Myocyte (in vitro differentiated cells): ENCODE measurements around the gene SHANK1. TPM values are rescaled to one million over a fixed set of nuclear protein-coding genes. Genes with fewer than 3 reads are reported as not detected.

Source experiments
- DNase-seq: peaks from one replicate; pipeline ENCODE4 v3.0.0-alpha.2; 2012; ENCODE audit warnings: low read depth
- total RNA-seq: library from RNA; depleted of rRNA; stranded (reverse); fragments of >200 nt; gene quantifications from 2 replicates; pipeline ENCODE4 v1.2.3, GENCODE V29; 2014

Gene SHANK1
- total RNA-seq, 1 donor from 2014 or later = 32.3 TPM

DNA sequence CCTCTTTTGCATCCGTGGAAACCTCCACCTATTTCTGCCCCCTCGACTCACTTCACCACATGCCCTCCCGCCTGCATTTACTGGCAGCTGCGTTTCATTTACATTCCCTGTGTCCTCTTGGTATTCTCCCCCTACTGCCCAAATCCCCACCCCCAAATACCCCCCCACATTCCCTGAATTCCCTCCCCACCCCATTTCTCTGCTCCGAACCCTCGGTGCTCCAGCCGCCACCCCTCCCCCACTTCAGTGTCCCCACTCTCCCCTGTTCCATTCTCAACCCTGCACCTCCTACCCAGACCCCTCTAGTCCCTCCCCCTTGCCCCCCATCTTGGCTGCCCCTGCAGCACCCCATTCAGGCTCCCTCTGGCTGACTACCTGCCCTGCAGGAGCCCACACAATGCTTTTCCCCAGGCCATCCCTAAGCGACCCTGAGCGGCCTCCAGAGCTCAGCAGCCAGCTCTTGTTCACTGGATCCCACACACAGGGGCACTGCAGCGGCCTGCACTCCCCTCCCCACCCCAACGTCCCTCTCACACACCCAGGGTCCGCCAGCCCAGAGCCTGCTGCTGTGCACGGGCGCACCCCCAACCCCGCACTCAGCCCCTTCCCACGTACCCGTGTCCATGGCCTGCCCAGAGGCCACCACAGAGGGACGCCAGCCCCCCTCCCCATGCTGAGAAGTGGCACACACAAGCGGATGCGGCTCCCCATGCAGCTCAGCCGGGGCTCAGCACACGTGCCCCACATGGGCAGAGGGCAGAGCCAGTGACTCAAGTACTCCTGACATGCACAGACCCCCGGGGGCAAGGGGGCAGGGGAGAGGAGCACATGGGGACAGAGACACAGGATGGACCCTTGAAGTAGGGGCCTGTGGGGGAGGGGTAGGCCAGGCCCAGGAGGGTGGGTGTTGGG, 26.3 kb downstream of the SHANK1 start:
- DNase-seq = no peak

DNA sequence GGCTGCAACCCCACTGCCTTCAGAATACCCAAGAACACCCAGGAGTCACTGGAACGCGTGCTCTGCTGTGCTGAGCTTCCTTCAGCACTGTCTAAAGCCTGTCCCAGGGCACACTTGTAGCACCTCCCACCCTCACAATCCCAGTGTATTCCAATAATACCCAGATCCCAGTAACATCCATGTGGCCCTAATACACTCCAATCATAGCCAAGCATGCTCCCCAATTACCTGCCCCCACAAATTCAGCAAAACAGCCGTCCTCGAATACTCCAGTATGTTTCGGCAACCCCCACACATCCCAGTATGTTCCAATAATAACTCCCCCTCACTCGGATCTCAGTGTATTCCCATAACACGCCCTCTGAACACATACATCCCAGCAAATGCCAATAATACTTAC, 29.2 kb downstream of the SHANK1 start:
- no peak for DNase-seq

DNA sequence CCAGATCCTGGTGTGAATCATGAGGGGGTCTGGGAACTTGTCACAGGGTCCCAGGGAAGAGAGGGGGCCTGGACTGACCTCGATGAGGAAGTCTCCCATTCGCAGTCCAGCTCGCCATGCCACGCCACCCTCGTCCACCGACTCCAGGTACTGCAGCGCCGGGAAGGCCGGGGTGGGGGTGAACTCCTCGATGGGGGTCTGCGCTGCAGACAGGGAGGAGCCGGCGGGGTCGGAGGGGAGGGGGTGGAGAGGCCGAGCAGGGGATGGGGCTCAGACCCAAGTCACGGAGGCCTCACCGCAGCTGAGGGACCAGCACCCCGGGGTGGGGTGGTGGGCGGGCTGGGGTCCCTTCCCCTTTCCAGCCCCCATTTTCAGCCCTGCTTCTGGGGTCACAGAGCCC, 30.8 kb downstream of the SHANK1 start:
- DNase-seq = no peak

DNA sequence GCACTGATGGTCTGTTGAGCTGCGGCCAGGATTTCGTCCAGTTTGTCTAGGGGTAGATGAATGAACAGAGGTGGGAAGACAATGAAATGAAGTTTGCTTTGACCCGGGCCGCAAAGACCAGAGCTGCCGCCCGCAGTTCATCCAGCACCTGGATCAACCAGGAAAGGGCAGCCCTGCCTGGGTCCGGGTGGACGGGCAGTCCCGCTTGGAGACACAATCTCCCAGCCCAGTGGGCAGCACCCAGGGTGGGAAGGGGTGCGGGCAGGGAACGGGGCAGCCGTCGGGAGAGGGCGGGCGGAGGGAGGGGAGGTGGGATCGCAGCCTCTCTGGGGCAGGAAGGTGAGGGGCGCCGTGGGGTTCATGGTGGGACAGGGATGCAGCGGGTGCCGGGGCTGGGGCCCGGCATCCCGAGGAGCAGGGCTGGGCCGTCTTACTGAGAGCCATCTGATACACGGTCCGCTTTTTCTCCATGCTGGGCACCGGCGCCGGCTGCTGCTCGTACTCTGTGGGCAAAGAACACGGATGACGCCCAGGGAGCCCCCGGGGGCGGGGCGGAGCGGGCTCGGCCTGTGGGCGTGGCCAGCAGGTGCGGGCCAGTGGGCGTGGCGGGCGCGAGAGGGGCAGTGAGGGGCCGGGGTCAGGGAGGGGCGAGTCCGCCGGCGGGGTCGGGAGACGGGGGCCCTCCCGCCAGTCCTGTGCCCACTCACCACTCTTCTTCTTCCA, 33.1 kb downstream of the SHANK1 start:
- DNase-seq = no peak

DNA sequence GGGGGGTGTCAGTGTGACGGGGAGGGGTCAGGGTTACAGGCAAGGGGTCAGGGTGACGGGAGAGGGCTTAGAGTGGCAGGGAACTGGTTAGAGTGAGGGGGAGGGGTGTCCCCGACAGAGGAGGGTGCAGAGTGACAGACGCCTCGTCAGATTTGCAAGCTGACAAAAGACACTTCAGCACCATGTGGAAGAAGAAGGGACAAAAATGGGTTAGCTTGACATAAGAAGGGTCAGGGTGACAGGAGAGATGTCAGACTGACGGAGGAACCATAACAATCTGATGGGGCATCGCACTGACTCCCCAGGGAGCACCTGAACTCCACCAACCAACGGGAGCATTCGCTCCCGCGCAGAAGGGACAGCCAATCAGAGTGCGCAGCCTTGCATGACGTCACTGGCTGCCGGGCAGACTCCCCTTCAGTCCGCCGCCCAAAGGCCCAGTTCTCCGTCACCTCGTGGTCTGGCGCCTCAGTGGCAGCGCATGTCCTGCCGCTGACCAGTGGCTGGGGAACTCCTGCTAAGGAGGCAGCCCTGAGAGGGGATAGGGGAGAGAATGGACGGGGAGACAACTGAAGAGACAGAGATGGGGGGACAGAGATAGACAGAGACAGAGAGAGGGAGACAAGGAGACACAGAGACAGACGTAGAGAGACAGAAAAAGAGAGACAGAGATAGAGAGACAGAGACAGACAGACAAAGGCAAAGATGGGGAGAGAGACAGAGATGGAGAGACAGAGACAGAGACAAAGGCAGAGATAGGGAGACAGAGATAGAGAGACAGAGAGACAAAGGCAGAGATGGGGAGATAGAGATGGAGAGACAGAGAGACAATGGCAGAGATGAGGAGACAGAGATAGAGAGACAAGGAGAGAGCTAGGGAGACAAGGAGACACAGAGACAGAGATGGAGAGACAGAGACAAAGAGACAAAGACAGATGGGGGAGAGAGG, 40.2 kb downstream of the SHANK1 start:
- DNase-seq = peak; percentile 60

DNA sequence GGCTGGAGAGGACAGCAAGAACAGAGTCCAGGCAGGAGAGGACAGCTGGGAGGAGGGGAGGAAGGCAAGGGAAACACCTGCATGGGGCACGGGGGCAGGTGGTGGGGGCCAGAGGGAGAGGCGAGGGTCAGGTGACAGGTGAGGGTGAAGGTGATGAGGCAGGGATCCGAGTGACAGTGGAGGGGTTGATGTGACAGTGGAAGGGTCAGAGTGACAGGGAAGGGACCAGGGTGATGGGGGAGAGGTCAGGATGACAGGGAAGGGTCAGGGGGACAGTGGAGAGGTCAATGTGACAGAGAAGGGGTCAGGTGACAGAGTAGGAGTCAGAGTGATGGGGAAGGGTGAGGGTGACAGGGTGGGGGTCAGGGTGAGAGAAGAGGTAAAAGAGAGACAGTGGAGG, 41.3 kb downstream of the SHANK1 start:
- no peak for DNase-seq

DNA sequence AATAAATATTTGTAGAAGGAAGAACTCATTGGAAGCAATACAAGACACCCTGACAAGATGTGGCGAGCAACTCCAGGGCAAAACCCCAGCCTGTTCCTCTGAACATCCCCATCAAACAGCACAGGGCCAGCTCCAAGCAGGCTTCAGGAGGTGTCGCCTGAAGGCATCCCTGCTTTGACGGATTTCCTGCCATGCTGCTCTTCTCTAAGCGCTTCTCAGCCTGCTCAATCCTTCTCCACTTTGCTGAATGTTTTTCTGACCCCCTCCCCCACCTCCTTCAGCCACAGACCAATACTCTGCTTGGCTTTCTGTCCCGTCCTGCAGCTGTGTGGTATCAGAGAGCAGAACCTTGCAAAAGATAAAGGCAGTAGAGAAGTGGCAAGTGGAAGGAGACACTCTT, 42.0 kb downstream of the SHANK1 start:
- no peak for DNase-seq

DNA sequence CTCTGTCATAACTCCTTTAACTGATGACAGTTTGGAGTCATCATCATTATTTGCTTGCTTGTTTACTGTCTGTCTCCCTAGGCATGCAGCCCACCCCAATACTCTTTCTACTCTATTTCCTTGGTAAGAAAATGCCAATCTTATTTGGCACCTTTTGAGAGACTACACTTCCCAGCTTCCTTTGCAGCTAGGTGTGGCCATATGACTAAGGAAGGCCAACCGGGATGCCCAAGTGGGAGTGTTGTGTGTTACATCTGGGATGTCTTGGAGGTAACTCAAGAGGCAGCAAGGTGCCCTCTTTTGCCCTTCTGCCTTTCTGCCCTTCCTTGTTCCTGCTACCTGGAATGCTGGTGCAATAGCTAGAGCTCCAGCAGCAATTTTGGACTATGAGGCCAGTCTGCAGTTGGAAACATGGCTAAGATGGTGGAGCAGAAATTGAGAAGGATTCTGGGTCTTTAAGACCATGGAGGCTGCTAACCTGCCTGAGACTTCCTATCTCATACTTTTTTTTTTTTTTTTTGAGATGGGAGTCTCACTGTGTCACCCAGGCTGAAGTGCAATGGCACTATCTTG, 42.9 kb downstream of the SHANK1 start:
- no peak for DNase-seq

DNA sequence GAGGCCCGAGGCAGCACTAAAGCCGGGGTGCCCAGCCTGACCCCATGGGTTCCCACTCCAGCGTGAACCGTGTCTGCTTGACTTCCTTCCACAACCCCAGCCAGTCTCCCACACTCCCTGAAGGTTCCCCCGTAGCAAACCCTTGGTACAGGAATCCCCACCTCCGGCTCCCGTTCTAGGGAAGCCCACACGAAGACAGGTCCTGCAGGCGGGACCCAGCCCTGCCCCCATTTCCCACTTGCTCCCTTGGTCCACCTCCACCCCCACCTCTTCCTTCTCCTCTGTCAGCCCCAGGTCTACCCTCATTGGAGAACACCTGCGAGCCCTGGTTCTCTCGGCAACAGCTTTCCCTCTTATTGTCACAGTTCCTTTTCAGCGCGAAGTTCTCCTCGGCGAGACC, 46.5 kb downstream of the SHANK1 start:
- DNase-seq = no peak

DNA sequence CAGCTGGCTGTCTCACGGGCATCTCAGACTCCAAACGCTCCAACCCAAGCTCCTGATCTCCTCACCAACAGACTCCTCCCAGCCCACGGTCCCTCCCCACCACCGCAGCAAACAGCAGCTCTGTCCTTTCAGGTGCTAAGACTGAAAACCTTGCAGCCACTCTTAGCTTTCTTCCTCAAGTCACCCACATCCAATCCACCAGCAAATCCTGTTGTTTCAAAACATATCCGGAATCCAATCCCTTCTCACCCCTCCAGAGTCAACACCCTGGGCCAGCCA, 49.6 kb downstream of the SHANK1 start:
- no peak for DNase-seq

DNA sequence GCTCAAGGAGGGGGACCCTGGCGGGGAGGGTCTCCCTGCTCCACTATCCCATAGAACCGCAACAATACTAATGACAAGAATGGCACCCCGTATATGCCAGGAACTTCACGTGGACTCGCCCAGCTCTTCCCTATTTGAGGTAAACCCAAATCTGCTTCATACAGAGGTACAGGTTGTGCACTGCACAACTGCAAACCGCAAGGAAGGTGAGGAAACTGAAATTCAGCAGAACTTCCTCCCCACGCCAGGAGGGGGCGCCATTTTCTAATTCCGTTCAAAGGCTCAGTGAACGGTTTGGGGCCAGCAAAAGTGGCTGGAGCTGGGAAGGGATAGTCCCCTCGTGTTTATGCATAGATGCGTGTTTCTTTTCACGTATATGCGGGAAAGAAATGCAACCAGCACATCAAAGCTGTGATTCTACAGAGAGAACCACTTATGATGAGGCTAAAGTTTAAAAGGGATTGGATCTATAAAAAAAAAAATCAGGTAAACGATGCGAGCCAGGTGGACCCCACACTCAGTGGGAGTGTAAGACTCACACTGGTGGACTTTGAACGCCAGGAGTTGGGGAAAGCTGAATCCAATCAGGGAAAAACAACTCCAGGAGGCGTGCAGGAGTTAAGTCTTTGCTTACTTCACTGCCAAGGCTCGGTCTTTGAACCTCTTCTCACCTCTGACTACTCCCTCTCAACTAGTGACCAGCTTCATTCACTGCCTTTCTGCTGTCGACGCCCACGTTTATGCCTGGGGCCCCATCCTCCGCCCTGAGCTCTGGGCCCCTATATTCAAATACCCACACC, 50.1 kb downstream of the SHANK1 start:
- DNase-seq = peak; percentile 39

DNA sequence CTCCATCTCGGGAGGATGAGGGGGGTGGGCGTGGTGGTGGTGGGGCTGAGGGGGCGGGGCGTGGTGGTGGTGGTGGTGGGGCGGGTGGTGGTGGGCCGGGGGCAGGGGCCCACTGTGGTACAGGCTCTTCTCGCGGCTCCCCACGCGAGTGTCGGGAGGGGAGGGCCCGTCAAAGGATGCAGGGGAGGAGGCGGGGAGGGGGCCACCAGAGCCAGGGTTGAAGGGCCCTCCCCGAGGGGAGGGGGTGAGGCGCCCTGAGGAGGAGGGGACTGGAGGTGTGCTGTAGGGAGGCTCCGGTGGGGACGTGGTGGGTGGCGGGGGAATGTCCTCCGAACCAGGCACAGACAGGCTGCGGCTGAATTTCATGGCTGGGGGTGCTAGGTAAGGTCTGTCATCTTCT, 50.7 kb downstream of the SHANK1 start:
- DNase-seq = no peak

DNA sequence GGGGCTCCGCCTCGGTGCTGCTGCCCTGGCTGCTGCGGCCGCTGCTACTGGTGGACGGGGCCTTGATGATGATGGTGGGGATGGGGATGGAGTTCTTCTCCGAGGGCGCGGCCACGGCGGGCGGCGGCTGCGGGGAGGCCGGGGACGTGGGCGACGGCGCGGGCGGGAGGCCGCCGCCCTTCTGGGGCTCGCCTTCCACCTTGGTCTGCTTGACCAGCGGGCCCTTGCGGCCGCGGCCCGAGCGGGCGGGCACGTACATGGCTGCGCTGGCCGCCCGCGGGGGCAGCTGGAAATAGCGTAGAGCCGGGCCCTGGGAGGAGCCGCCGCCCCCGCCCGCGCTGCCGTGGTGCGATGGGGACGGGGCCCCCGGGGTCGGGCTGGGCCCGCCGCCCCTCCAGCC, 51.2 kb downstream of the SHANK1 start:
- DNase-seq = no peak

DNA sequence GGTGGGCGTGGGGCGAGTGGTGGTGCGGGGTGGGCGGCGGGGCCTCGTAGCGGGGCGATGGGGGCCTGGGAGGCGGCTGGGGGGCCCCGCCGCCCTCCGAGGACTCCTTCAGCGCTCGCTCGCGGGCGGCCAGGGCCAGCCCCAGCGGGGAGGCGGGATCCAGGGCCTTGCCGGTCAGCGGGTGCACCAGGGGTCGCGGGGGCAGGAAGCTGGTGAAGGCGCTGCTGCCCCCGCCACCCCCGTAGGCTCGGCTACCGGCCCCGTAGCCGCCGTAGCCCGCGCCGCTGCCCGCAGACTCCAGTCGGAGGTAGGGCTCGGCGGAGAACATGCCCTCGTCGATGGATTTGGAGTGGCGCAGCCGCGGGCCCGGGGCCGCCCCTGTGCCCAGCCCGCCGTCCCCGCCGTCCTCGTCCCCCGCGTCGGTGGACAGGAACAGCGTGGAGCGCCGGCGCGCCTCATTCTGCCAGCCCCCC, 51.8 kb downstream of the SHANK1 start:
- DNase-seq = no peak

DNA sequence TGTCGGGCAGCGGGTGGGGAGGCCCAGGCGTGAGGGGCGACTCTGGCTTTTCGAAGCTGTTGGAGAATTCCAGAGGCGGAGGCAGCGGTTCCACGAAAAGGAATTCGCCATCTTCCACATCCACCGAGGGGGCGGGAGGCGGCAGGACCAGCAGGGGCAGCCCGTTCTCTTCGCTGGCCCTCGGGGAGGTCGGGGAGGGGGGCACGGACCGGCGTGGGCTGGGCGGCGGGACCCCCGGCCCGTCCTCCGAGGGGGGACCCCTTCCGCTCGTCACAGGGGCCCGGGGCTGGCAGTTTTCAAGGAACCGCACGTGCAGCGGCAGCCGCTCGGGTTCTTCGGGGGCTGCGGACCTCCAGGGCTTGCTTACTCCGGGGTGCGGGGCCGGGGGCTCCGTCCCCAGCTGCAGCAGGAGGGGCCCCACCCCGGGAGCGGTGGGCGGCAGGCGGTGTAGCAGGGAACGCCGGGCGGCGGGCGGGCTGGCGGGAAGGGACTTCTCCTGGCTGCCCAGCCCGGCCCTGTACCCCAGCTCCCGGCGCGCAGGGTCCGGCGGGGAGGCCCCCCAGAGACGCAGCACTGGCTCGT, 52.3 kb downstream of the SHANK1 start:
- DNase-seq = no peak

DNA sequence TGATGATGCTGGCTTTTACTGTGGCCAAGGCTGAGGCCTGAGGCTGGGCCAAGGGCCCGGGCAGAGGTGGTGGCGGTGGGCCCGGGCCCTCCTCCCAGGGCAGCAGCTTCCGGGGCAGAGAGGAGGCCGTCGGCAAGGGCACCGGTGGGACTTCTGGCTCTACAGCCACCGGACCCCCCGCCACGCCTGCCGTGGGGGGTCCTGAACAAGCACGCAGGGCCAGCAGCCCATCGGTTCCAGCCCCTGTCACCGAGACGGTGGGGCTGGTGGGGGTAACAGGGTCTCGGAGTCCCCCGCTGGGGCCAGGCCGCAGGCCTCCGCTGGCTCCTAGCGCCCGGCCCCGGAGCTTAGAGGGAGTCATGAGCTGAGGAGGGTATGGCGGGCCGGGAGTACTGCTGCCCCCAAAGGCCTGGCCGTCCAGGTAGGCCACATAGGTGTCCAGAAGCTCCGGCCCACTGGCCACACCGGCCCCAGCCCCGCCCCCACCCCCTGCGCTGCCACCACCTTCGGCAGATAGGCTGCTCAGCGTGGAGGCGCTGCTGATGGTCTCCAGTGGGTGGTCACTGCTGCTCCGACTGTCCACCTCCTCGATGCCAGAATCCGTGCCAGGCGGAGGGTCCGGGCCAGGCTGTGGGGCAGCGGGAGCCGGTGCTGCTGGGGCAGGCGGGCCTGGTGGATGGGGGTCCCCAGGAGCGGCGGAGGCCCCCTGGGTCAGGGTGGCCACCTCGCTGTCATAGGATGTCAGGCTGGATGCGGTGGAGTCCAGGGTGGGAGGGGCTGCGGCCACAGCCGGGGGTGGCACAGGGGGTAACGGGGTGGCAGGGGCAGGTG, 53.0 kb downstream of the SHANK1 start:
- DNase-seq = no peak

DNA sequence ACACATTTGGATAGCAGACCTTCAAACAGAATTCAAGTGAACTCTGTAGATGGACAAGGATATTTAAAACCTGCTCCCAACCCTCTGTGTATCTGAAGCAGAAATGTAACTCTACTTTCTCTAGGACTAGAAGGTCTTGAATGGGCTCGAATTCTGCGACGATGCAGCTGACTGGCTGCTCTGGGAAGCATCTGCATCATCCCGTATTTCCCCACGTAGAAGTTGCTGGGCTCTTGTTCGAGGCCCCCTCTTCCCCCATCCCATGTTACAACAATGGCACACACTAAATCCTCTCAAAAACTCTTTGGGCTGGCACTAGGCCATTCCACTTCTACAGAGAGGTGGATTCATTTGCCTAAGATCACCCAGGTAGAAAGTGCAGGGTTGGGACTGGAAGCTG, 55.4 kb downstream of the SHANK1 start:
- DNase-seq = no peak

DNA sequence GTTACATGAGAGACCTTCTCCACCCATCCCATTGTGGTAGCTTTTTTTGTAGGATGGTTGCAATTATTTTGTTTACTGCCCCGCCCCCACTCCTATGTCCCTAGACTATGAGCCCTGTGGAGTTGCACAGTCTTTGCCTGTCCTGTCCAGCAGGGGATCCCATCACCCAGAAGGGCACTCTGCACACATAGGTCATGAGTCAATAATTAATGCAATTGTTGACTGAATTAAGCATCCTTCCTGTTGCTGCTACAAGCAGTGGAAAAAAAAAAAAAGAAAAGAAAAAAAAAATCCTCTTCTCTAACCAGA, 56.2 kb downstream of the SHANK1 start:
- no peak for DNase-seq
